H9 (cell line): ENCODE data around the gene FAM110C. TPM values are rescaled to one million over a fixed set of nuclear protein-coding genes. Genes with fewer than 3 reads are reported as not detected.

Experiments
- DNase-seq: peaks from one replicate; pipeline ENCODE4 v3.0.0-alpha.2; 2017
- H2AFZ ChIP-seq: one replicate; pipeline ENCODE4 v1.6.1; 2013; ENCODE audit warnings: mild to moderate bottlenecking, low read length, control low read depth, moderate library complexity
- H2AK5ac ChIP-seq: 2 replicates; pipeline ENCODE4 v1.6.1; 2013; ENCODE audit warnings: low read length, control low read depth, mixed read lengths; ENCODE audit not compliant: insufficient read length
- H2BK120ac ChIP-seq: one replicate; pipeline ENCODE4 v1.6.1; 2013; ENCODE audit warnings: low read depth, mild to moderate bottlenecking, low read length, control low read depth, inconsistent platforms; ENCODE audit not compliant: poor library complexity, severe bottlenecking
- H2BK12ac ChIP-seq: 2 replicates; pipeline ENCODE4 v1.6.1; 2013; ENCODE audit warnings: low read length, control low read depth, mixed read lengths, low read depth; ENCODE audit not compliant: insufficient read length
- H2BK15ac ChIP-seq: 2 replicates; pipeline ENCODE4 v1.6.1; 2013; ENCODE audit warnings: low read depth, low read length, control low read depth
- H2BK20ac ChIP-seq: one replicate; pipeline ENCODE4 v1.6.1; 2013; ENCODE audit warnings: low read depth, mild to moderate bottlenecking, low read length, control low read depth, inconsistent platforms; ENCODE audit not compliant: poor library complexity, severe bottlenecking
- H2BK5ac ChIP-seq: 2 replicates; pipeline ENCODE4 v1.6.1; 2013; ENCODE audit warnings: low read length, control low read depth, mixed read lengths; ENCODE audit not compliant: insufficient read length
- H3K14ac ChIP-seq: 2 replicates; pipeline ENCODE4 v1.6.1; 2013; ENCODE audit warnings: low read length, control low read depth; ENCODE audit not compliant: insufficient read depth
- H3K18ac ChIP-seq: 2 replicates; pipeline ENCODE4 v1.6.1; 2013; ENCODE audit warnings: low read depth, mild to moderate bottlenecking, mixed read lengths, low read length, control low read depth; ENCODE audit not compliant: insufficient read length
- H3K23ac ChIP-seq: 2 replicates; pipeline ENCODE4 v1.6.1; 2013; ENCODE audit warnings: low read length, control low read depth, mixed read lengths, low read depth; ENCODE audit not compliant: insufficient read length
- H3K23me2 ChIP-seq: 2 replicates; pipeline ENCODE4 v1.6.1; 2013; ENCODE audit warnings: low read depth, mild to moderate bottlenecking, mixed read lengths, low read length, control low read depth; ENCODE audit not compliant: insufficient read length, poor library complexity, severe bottlenecking
- H3K27ac ChIP-seq: 2 replicates; pipeline ENCODE4 v1.5.1; 2013; ENCODE audit warnings: low read length, control low read depth, mixed read lengths, low read depth; ENCODE audit not compliant: insufficient read length
- H3K27me3 ChIP-seq: 2 replicates; pipeline ENCODE4 v1.6.1; 2013; ENCODE audit warnings: low read length, control low read depth, inconsistent platforms; ENCODE audit not compliant: insufficient read depth
- H3K4ac ChIP-seq: 2 replicates; pipeline ENCODE4 v1.6.1; 2013; ENCODE audit warnings: low read depth, mild to moderate bottlenecking, control low read depth, inconsistent platforms, low read length, moderate library complexity
- H3K4me1 ChIP-seq: 2 replicates; pipeline ENCODE4 v1.6.1; 2013; ENCODE audit warnings: low read length, control low read depth, inconsistent platforms; ENCODE audit not compliant: insufficient read depth
- H3K4me2 ChIP-seq: 2 replicates; pipeline ENCODE4 v1.6.1; 2013; ENCODE audit warnings: low read length, control low read depth, mixed read lengths; ENCODE audit not compliant: insufficient read length, insufficient read depth
- H3K56ac ChIP-seq: 2 replicates; pipeline ENCODE4 v1.6.1; 2013; ENCODE audit warnings: low read depth, mild to moderate bottlenecking, mixed read lengths, low read length, control low read depth; ENCODE audit not compliant: insufficient read length
- H3K79me1 ChIP-seq: 2 replicates; pipeline ENCODE4 v1.6.1; 2013; ENCODE audit warnings: low read depth, mild to moderate bottlenecking, moderate library complexity, low read length, control low read depth, inconsistent platforms; ENCODE audit not compliant: insufficient read depth, poor library complexity, severe bottlenecking
- H3K79me2 ChIP-seq: 2 replicates; pipeline ENCODE4 v1.6.1; 2013; ENCODE audit warnings: low read length, control low read depth, inconsistent platforms; ENCODE audit not compliant: insufficient read depth
- H3K9ac ChIP-seq: 2 replicates; pipeline ENCODE4 v1.6.1; 2013; ENCODE audit warnings: low read length, control low read depth, mixed read lengths; ENCODE audit not compliant: insufficient read length; ENCODE audit errors: extremely low read depth
- H3K9me3 ChIP-seq: one replicate; pipeline ENCODE4 v1.6.1; 2013; ENCODE audit warnings: low read depth, low read length, inconsistent platforms; ENCODE audit not compliant: control insufficient read depth
- H3T11ph ChIP-seq: one replicate; pipeline ENCODE4 v1.6.1; 2013; ENCODE audit warnings: mild to moderate bottlenecking, low read length, control low read depth, inconsistent platforms
- H4K20me1 ChIP-seq: one replicate; pipeline ENCODE4 v1.6.1; 2013; ENCODE audit not compliant: control insufficient read depth, insufficient read length, insufficient read depth
- H4K5ac ChIP-seq: 2 replicates; pipeline ENCODE4 v1.6.1; 2013; ENCODE audit warnings: low read depth, mild to moderate bottlenecking, mixed read lengths, low read length, control low read depth; ENCODE audit not compliant: insufficient read length
- H4K8ac ChIP-seq: replicated peaks from 2 replicates; pipeline ENCODE4 v1.6.1; 2013; ENCODE audit warnings: low read length, control low read depth, mixed read lengths, low read depth; ENCODE audit not compliant: insufficient read length
- H4K91ac ChIP-seq: 2 replicates; pipeline ENCODE4 v1.6.1; 2013; ENCODE audit warnings: low read depth, mild to moderate bottlenecking, moderate library complexity, mixed read lengths, low read length, control low read depth; ENCODE audit not compliant: insufficient read length
- H3K27ac Mint-ChIP-seq, 3 experiments: 2 replicates in 2 of 3; 3 replicates in 1 of 3; pipeline ENCODE4 v1.8.0; 2020 to 2021; ENCODE audit warnings: mixed read lengths in 3 of 3, mild to moderate bottlenecking in 1 of 3, moderate library complexity in 1 of 3
- H3K27me3 Mint-ChIP-seq: 2 replicates; pipeline ENCODE4 v1.8.0; 2021; ENCODE audit warnings: low read depth, mild to moderate bottlenecking, moderate library complexity, mixed read lengths
- H3K36me3 Mint-ChIP-seq, 3 experiments: 2 replicates in 2 of 3; 3 replicates in 1 of 3; pipeline ENCODE4 v1.8.0; 2020 to 2021; ENCODE audit warnings: low read depth in 3 of 3, mixed read lengths in 3 of 3; ENCODE audit not compliant: insufficient read depth in 1 of 3
- H3K4me1 Mint-ChIP-seq, 2 experiments: 2 replicates each; pipeline ENCODE4 v1.8.0; 2020; ENCODE audit warnings: mixed read lengths in 2 of 2
- H3K4me3 Mint-ChIP-seq, 2 experiments: 2 replicates in 1 of 2; 3 replicates in 1 of 2; pipeline ENCODE4 v1.8.0; 2020 to 2021; ENCODE audit warnings: mild to moderate bottlenecking in 2 of 2, mixed read lengths in 2 of 2, moderate library complexity in 1 of 2
- H3K9me3 Mint-ChIP-seq, 2 experiments: 2 replicates in 1 of 2; 3 replicates in 1 of 2; pipeline ENCODE4 v1.8.0; 2020; ENCODE audit warnings: mild to moderate bottlenecking in 2 of 2, mixed read lengths in 2 of 2, moderate library complexity in 1 of 2
- WGBS: extraction: QIAGEN DNeasy Blood & Tissue Kit; methylation state at CpG from one replicate; pipeline ENCODE4 v1.1.7; 2013; ENCODE audit warnings: missing lambda C conversion rate, low lambda C conversion rate, mixed read lengths; ENCODE audit not compliant: insufficient read length; ENCODE audit errors: extremely low coverage; 5-methylcytosine and 5-hydroxymethylcytosine counted together
- total RNA-seq: library from RNA; stranded (reverse); gene quantifications from 2 replicates; pipeline ENCODE4 v1.2.1, GENCODE V29; 2021
- TF ChIP-seq, protein P1 (sequence below): fragments of 200-600 bp; sonication (generic); conservative IDR thresholded peaks from 3 replicates; pipeline ENCODE4 v1.8.0; 2021; ENCODE audit warnings: antibody characterized with exemption, mild to moderate bottlenecking

Gene FAM110C
- total RNA-seq, 1 experiment from 2014 or later = 3.4 TPM

- no peaks in the 10 kb centered on the region for H3K79me1 ChIP-seq
- no peak overlapping the region for H2AFZ ChIP-seq
- no peak overlapping the region for H3K27ac ChIP-seq
- H4K20me1 ChIP-seq = no peaks in the 10 kb centered on the region
- H2BK20ac ChIP-seq = no peak overlapping the region
- no peak overlapping the region for H3K4ac ChIP-seq
- H3K27me3 Mint-ChIP-seq = peaks cover 2% of the 10 kb centered on the region
- no peaks in the 10 kb centered on the region for H3K4me1 ChIP-seq
- WGBS = no CpG with 5 or more reads among the region's 5 CpGs
- no peaks in the 10 kb centered on the region for H3K36me3 Mint-ChIP-seq
- no peak overlapping the region for H3K56ac ChIP-seq
- H3K23ac ChIP-seq = no peak overlapping the region
- H2BK15ac ChIP-seq = no peak overlapping the region
- H2BK5ac ChIP-seq = no peak overlapping the region
- H3K14ac ChIP-seq = no peak overlapping the region
- no peak for DNase-seq
- no peak overlapping the region for H3K4me2 ChIP-seq
- H3K18ac ChIP-seq = no peak overlapping the region
- no peak overlapping the region for H4K8ac ChIP-seq
- no peaks in the 10 kb centered on the region for H3K79me2 ChIP-seq
- H3K27ac Mint-ChIP-seq = no peak overlapping the region
- no peak overlapping the region for H2BK120ac ChIP-seq
- H4K91ac ChIP-seq = no peak overlapping the region
- no peak overlapping the region for H3K4me3 Mint-ChIP-seq
- H2AK5ac ChIP-seq = no peak overlapping the region
- H3K23me2 ChIP-seq = no peaks in the 10 kb centered on the region
- H3K4me1 Mint-ChIP-seq = no peaks in the 10 kb centered on the region
- no peaks in the 10 kb centered on the region for H3K9me3 Mint-ChIP-seq
- H3K27me3 ChIP-seq = no peaks in the 10 kb centered on the region
- no peak overlapping the region for H3K9ac ChIP-seq
- no peak overlapping the region for H4K5ac ChIP-seq
- TF ChIP-seq, protein P1, sequence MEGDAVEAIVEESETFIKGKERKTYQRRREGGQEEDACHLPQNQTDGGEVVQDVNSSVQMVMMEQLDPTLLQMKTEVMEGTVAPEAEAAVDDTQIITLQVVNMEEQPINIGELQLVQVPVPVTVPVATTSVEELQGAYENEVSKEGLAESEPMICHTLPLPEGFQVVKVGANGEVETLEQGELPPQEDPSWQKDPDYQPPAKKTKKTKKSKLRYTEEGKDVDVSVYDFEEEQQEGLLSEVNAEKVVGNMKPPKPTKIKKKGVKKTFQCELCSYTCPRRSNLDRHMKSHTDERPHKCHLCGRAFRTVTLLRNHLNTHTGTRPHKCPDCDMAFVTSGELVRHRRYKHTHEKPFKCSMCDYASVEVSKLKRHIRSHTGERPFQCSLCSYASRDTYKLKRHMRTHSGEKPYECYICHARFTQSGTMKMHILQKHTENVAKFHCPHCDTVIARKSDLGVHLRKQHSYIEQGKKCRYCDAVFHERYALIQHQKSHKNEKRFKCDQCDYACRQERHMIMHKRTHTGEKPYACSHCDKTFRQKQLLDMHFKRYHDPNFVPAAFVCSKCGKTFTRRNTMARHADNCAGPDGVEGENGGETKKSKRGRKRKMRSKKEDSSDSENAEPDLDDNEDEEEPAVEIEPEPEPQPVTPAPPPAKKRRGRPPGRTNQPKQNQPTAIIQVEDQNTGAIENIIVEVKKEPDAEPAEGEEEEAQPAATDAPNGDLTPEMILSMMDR = no peak
- no peak overlapping the region for H3T11ph ChIP-seq
- no peak overlapping the region for H2BK12ac ChIP-seq
- H3K9me3 ChIP-seq = no peaks in the 10 kb centered on the region
Measured at GRCh38 chr2:28406-28975, 17.8 kb downstream of the FAM110C start.
